ENCODE results near the gene RPL13.

DNA sequence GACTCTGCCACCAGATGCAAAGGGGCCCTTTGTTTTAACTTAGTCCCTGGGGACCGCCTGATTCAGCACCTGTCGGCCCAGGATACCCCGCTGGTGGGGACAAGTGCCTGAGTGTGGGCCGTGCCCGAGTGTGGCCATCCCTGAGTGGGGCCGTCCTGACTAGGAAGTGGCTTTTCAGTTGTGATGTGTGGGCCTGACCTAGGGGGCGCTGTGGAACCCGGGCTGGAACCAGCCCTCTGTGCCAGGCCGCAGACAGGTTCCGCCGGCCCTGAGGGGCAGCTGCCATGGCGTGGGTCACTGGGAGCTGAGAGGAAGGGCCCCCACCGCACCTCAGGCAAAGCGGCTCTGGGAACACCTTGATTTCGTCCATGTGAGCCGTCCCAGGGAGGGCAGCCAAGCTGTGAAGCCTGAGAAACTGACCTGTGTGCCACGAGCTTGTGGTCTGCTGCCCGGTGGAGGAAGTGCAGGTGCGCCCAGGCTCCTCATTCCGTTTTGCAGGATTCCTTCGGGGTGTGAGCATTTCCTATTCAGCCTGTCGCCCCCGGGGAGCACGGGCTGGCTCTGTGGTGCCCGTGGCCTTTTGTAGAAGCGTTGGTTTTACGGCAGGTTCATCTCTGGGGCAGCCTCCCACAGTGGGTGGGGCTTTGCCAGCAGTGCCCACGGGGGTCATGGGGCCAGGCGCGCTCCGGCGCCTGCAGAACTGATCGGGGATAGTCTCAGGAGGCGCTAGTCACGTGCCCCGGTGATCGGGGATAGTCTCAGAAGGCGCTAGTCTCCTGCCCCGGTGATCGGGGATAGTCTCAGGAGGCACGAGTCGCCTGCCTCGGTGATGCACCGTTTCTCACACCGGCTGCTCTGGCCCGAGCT is 5.3 kb downstream of the RPL13 start:
- TF ChIP-seq, protein P1, sequence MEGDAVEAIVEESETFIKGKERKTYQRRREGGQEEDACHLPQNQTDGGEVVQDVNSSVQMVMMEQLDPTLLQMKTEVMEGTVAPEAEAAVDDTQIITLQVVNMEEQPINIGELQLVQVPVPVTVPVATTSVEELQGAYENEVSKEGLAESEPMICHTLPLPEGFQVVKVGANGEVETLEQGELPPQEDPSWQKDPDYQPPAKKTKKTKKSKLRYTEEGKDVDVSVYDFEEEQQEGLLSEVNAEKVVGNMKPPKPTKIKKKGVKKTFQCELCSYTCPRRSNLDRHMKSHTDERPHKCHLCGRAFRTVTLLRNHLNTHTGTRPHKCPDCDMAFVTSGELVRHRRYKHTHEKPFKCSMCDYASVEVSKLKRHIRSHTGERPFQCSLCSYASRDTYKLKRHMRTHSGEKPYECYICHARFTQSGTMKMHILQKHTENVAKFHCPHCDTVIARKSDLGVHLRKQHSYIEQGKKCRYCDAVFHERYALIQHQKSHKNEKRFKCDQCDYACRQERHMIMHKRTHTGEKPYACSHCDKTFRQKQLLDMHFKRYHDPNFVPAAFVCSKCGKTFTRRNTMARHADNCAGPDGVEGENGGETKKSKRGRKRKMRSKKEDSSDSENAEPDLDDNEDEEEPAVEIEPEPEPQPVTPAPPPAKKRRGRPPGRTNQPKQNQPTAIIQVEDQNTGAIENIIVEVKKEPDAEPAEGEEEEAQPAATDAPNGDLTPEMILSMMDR (IDR thresholded peaks at IDR 0.05): peak in 2 of 3 experiments; percentile 26 to 46
- TF ChIP-seq POLR2A (IDR thresholded peaks at IDR 0.05): no peak
